ENCODE results near the gene LIN7C. TPM values are rescaled to one million over a fixed set of nuclear protein-coding genes. Genes with fewer than 3 reads are reported as not detected.

The LIN7C gene
- total and polyA plus RNA-seq, 2 of the 13 experiments (the other 11 are each of a cell fraction or from before 2014, with no cell fraction given) = 14.8 to 37.2 TPM

DNA sequence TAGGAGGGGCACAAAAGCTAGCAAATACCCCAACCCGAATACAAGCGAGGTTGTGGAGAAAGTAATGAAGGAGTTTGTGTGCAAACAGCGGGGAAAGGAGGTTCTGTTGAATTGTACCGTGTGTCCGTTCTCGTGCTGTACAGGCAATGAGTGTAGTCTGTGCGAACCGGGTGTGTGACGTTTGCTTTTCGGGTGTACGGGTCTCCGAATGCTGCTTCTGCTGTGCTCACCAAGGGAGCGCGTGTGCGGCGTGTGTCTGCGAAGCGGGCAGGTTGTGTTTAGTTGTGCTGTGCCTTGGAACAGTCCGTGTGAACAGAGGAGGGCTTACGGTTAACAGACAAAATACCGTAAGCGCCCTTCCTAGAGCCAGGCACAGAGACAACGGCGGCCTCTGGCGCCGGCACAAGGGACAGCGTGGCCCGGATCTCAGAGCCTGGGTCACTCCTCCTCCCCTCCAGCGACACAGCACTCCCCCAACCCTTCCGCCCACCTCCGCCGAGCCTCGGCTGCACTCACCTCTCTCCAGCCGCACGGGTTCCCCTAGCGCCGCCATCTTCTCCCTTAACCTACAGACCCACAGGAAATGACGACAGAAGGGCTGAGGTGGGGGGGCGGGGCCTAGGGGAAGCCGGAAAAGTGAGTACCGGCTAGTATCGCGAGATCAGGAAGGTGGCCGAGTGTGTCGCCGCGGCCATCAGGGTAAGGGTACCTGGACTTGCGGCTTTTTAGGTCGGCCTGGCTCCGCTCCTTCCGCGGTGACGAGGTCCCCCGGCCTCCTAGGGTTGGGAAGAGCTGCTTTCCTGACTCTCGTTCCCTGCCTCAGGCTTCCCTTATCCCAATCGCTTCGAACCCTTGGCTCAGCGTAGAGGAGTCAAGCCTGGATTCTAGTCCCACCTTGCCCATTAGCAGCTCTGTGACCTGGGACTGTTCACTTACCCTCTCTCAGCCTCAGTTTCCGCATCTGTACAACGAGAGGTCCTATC is at the start of gene LIN7C (continued):
- 0 out of 2 replicates have a peak, but pooled peaks have one; percentile 45 for TF ChIP-seq PPARG (CRISPR knock-in tag; conservative IDR thresholded peaks at IDR 0.05)
- TF ChIP-seq, protein P1, sequence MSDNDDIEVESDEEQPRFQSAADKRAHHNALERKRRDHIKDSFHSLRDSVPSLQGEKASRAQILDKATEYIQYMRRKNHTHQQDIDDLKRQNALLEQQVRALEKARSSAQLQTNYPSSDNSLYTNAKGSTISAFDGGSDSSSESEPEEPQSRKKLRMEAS (IDR thresholded peaks at IDR 0.05) = peak; percentile 58; the same call in 1 of the 2 replicates
- TF ChIP-seq ZFP82 (CRISPR knock-in tag; IDR thresholded peaks at IDR 0.05; ENCODE audit: borderline replicate concordance) = no peak; the same call in 1 of the 2 replicates
- no peak for TF ChIP-seq ZNF569 (CRISPR knock-in tag; IDR thresholded peaks at IDR 0.05; ENCODE audit: borderline replicate concordance)
- peak; percentile 90 for TF ChIP-seq TAF1 (CRISPR knock-in tag; IDR thresholded peaks at IDR 0.05)
- TF ChIP-seq NFE2 (CRISPR knock-in tag; IDR thresholded peaks at IDR 0.05) = no peak
- TF ChIP-seq ZNF414 (CRISPR knock-in tag; IDR thresholded peaks at IDR 0.05) = no peak; the same call in 1 of the 2 replicates
- peak; percentile 73; the same call in 1 of the 2 replicates for TF ChIP-seq SPEN (CRISPR knock-in tag; IDR thresholded peaks at IDR 0.05; ENCODE audit: low read depth)
- no peak for TF ChIP-seq MBNL3 (CRISPR knock-in tag; conservative IDR thresholded peaks at IDR 0.05)
- TF ChIP-seq ZNF280B (CRISPR knock-in tag; IDR thresholded peaks at IDR 0.05; ENCODE audit: borderline replicate concordance) = peak; percentile 90; the same call in 1 of the 2 replicates
- TF ChIP-seq ZFP41 (CRISPR knock-in tag; IDR thresholded peaks at IDR 0.05; ENCODE audit: borderline replicate concordance) = 0 out of 2 replicates have a peak, but pooled peaks have one; percentile 26
- TF ChIP-seq ZNF484 (CRISPR knock-in tag; IDR thresholded peaks at IDR 0.05; ENCODE audit: borderline replicate concordance, low read depth) = no peak
- TF ChIP-seq ZNF317 (CRISPR knock-in tag; IDR thresholded peaks at IDR 0.05) = no peak
- TF ChIP-seq GMEB2 (CRISPR knock-in tag; IDR thresholded peaks at IDR 0.05; ENCODE audit: low read depth) = no peak
- TF ChIP-seq ZNF780A (CRISPR knock-in tag; IDR thresholded peaks at IDR 0.05) = no peak
- TF ChIP-seq ZSCAN31 (CRISPR knock-in tag; IDR thresholded peaks at IDR 0.05; ENCODE audit: low read depth) = peak; percentile 87; the same call in 1 of the 2 replicates
- TF ChIP-seq RNF2 (conservative IDR thresholded peaks at IDR 0.05; ENCODE audit: low read depth) = no peak
- no peak for TF ChIP-seq U2AF1 (optimal IDR thresholded peaks at IDR 0.05; ENCODE audit: low read depth, low read length)
- no peak for TF ChIP-seq RCOR2 (CRISPR knock-in tag; IDR thresholded peaks at IDR 0.05)
- no peak for TF ChIP-seq MIER3 (CRISPR knock-in tag; IDR thresholded peaks at IDR 0.05; ENCODE audit: borderline replicate concordance)
- TF ChIP-seq ZMYM3 (CRISPR knock-in tag; IDR thresholded peaks at IDR 0.05) = peak; percentile 73; the same call in 1 of the 2 replicates
- TF ChIP-seq HINFP (CRISPR knock-in tag; IDR thresholded peaks at IDR 0.05; ENCODE audit: low read depth) = peak; percentile 69
- TF ChIP-seq TCF12 (IDR thresholded peaks at IDR 0.05) = no peak
- no peak for TF ChIP-seq TCF12 (CRISPR knock-in tag; IDR thresholded peaks at IDR 0.05)
